SK-N-SH treated with all-trans-retinoic acid at 6 μM for 48 hours (cell line): ENCODE measurements around the gene MAML3.

Source experiments
- ATAC-seq: fragments of 200-7000 bp; cut with Tn5 transposase; 3 replicates; pipeline ENCODE4 v1.9.1; 2020; ENCODE audit warnings: mild to moderate bottlenecking, moderate library complexity
- ARNTL ChIP-seq: fragments of 450-650 bp; formaldehyde crosslinking; IDR thresholded peaks from 2 replicates; pipeline ENCODE4 v1.5.0; 2020; ENCODE audit warnings: low read depth, mild to moderate bottlenecking, moderate library complexity, borderline replicate concordance
- BACH2 ChIP-seq: fragments of 250-450 bp; sonication (Bioruptor Pico); IDR thresholded peaks from 2 replicates; pipeline ENCODE4 v1.9.0; 2021; ENCODE audit warnings: mild to moderate bottlenecking, borderline replicate concordance
- CREB5 ChIP-seq: fragments of 250-450 bp; sonication (Bioruptor Pico); IDR thresholded peaks from 2 replicates; pipeline ENCODE4 v1.5.1; 2020; ENCODE audit warnings: low read depth, mild to moderate bottlenecking, moderate library complexity
- CSDC2 ChIP-seq: fragments of 250-450 bp; sonication (Bioruptor Pico); IDR thresholded peaks from 2 replicates; pipeline ENCODE4 v1.5.0; 2020; ENCODE audit warnings: mild to moderate bottlenecking, moderate library complexity
- CSRNP3 ChIP-seq: fragments of 250-450 bp; sonication (Bioruptor Pico); IDR thresholded peaks from 2 replicates; pipeline ENCODE4 v1.5.1; 2021; ENCODE audit warnings: mild to moderate bottlenecking, moderate library complexity
- ESRRG ChIP-seq: fragments of 250-450 bp; sonication (Bioruptor Pico); IDR thresholded peaks from 2 replicates; pipeline ENCODE4 v1.6.1; 2021; ENCODE audit warnings: mild to moderate bottlenecking
- GLIS3 ChIP-seq: fragments of 250-450 bp; sonication (Bioruptor Pico); IDR thresholded peaks from 2 replicates; pipeline ENCODE4 v1.5.0; 2020; ENCODE audit warnings: mild to moderate bottlenecking, moderate library complexity
- ISL1 ChIP-seq: fragments of 250-450 bp; sonication (Bioruptor Pico); IDR thresholded peaks from 2 replicates; pipeline ENCODE4 v2.1.2; 2022; ENCODE audit warnings: mild to moderate bottlenecking, moderate library complexity
- OSR1 ChIP-seq: fragments of 250-450 bp; sonication (Bioruptor Pico); IDR thresholded peaks from 2 replicates; pipeline ENCODE4 v1.8.0; 2022; ENCODE audit warnings: moderate library complexity, mild to moderate bottlenecking, inconsistent platforms
- PATZ1 ChIP-seq: fragments of 250-450 bp; sonication (Bioruptor Pico); IDR thresholded peaks from 2 replicates; pipeline ENCODE4 v1.8.0; 2020; ENCODE audit warnings: mild to moderate bottlenecking, moderate library complexity, borderline replicate concordance
- POU6F1 ChIP-seq: fragments of 250-450 bp; sonication (Bioruptor Pico); IDR thresholded peaks from 2 replicates; pipeline ENCODE4 v1.8.0; 2021; ENCODE audit warnings: low read depth, mild to moderate bottlenecking, moderate library complexity, borderline replicate concordance
- PPARA ChIP-seq: fragments of 250-450 bp; sonication (Bioruptor Pico); IDR thresholded peaks from 2 replicates; pipeline ENCODE4 v1.5.0; 2020; ENCODE audit warnings: mild to moderate bottlenecking, borderline replicate concordance
- RARB ChIP-seq: fragments of 250-450 bp; sonication (Bioruptor Pico); IDR thresholded peaks from 2 replicates; pipeline ENCODE4 v1.8.0; 2021; ENCODE audit warnings: mild to moderate bottlenecking, moderate library complexity
- SNAI2 ChIP-seq: fragments of 250-450 bp; sonication (Bioruptor Pico); IDR thresholded peaks from 2 replicates; pipeline ENCODE4 v1.5.0; 2020; ENCODE audit warnings: mild to moderate bottlenecking, moderate library complexity
- TCF4 ChIP-seq: fragments of 250-450 bp; sonication (Bioruptor Pico); IDR thresholded peaks from 2 replicates; pipeline ENCODE4 v1.8.0; 2021; ENCODE audit warnings: mild to moderate bottlenecking, moderate library complexity, borderline replicate concordance
- TOX ChIP-seq: fragments of 250-450 bp; sonication (Bioruptor Pico); IDR thresholded peaks from 2 replicates; pipeline ENCODE4 v1.8.0; 2021; ENCODE audit warnings: mild to moderate bottlenecking, moderate library complexity, borderline replicate concordance
- ZC3H10 ChIP-seq: fragments of 250-450 bp; sonication (Bioruptor Pico); IDR thresholded peaks from 2 replicates; pipeline ENCODE4 v1.5.1; 2021; ENCODE audit warnings: mild to moderate bottlenecking, moderate library complexity
- ZFP3 ChIP-seq: fragments of 250-450 bp; sonication (Bioruptor Pico); IDR thresholded peaks from 2 replicates; pipeline ENCODE4 v1.5.0; 2020; ENCODE audit warnings: mild to moderate bottlenecking, moderate library complexity
- ZFP30 ChIP-seq: fragments of 450-650 bp; formaldehyde crosslinking; IDR thresholded peaks from 2 replicates; pipeline ENCODE4 v1.5.0; 2022; ENCODE audit warnings: mild to moderate bottlenecking, moderate library complexity
- ZNF70 ChIP-seq: fragments of 450-650 bp; formaldehyde crosslinking; IDR thresholded peaks from 2 replicates; pipeline ENCODE4 v1.5.0; 2020; ENCODE audit warnings: mild to moderate bottlenecking, moderate library complexity
- ZNF8 ChIP-seq: fragments of 450-650 bp; formaldehyde crosslinking; IDR thresholded peaks from 2 replicates; pipeline ENCODE4 v1.5.0; 2020; ENCODE audit warnings: mild to moderate bottlenecking, moderate library complexity

The MAML3 gene

GRCh38 chr4:139861471-139861870, 292.5 kb downstream of the MAML3 start (continued):
- TF ChIP-seq CSRNP3 (CRISPR knock-in tag) (no peak), ISL1 (CRISPR knock-in tag) (no peak), TOX (CRISPR knock-in tag) (no peak)

- no peak for ATAC-seq
- no peak for TF ChIP-seq CREB5 (CRISPR knock-in tag)
- no peak for TF ChIP-seq OSR1
- no peak for TF ChIP-seq ZNF8 (CRISPR knock-in tag)
- TF ChIP-seq ESRRG (CRISPR knock-in tag), result no peak
- TF ChIP-seq ZFP3 (CRISPR knock-in tag), result no peak
- no peak for TF ChIP-seq ZNF70
- TF ChIP-seq POU6F1 (CRISPR knock-in tag), result no peak
- no peak for TF ChIP-seq SNAI2 (CRISPR knock-in tag)
- TF ChIP-seq RARB (CRISPR knock-in tag), result no peak
- TF ChIP-seq GLIS3, result no peak
- TF ChIP-seq BACH2, result no peak
- no peak for TF ChIP-seq PPARA (CRISPR knock-in tag)
- TF ChIP-seq CSDC2 (CRISPR knock-in tag), result no peak
- TF ChIP-seq PATZ1 (CRISPR knock-in tag), result no peak
Observed at GRCh38 chr4:139860435-139861024, 293.5 kb downstream of the MAML3 start.

- TF ChIP-seq TCF4 (CRISPR knock-in tag) (no peak), ZNF8 (CRISPR knock-in tag) (no peak), OSR1 (no peak), ZNF70 (no peak), CSDC2 (CRISPR knock-in tag) (no peak), ARNTL (CRISPR knock-in tag) (no peak), GLIS3 (no peak), PPARA (CRISPR knock-in tag) (no peak), ISL1 (CRISPR knock-in tag) (no peak), ZC3H10 (CRISPR knock-in tag) (no peak), TOX (CRISPR knock-in tag) (no peak), ZFP30 (CRISPR knock-in tag) (no peak), BACH2 (no peak), CREB5 (CRISPR knock-in tag) (no peak), PATZ1 (CRISPR knock-in tag) (no peak)
- ATAC-seq, result no peak
Observed at GRCh38 chr4:139859876-139860275, 294.1 kb downstream of the MAML3 start.
